Measurements from ENCODE around the gene ABCG2. TPM values are rescaled to one million over a fixed set of nuclear protein-coding genes. Genes with fewer than 3 reads are reported as not detected.

The ABCG2 gene
- total and polyA plus RNA-seq, 2 of the 4 experiments (the other 2 are of a cell fraction): 0.50 to 1.1 TPM

DNA sequence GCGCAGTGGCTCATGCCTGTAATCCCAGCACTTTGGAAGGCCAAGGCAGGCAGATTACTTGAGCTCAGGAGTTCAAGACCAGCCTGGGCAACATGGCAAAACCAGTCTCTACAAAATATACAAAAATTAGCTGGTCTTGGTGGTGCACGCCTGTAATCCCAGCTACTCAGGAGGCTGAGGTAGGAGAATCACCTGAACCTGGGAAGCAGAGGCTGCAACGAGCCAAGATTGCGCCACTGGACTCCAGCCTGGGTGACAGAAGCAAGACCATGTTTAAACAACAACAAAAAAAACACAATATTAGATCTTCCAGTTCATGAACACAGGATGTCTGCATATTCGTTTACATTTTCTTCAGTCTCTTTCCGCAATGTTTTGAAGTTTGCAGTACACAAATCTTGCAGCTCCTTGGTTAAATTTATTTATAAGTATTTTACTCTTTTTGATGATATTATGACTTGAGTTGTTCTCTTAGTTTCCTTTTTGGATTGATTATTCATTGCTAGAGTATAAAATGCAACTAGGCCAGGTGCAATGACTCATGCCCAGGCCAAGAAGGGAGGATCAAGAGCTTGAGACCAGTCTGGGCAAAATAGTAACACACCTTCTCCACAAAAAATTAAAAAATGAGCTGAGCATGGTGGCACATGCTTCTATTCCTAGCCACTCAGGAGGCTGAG lies 30.4 kb upstream of the ABCG2 start:
- no peak overlapping the region for H3K56ac ChIP-seq (ENCODE audit: extremely low read depth, insufficient read depth, low read length)
- in situ Hi-C loops (cut with MboI; ENCODE audit: low sequenced_read_pairs): no loop called here
- BruUV-seq (replicated peaks): no TSS peak
- no peak overlapping the region for H3K4ac ChIP-seq (ENCODE audit: low read depth, low read length)
- no peak overlapping the region for H2AFZ ChIP-seq (replicated peaks; ENCODE audit: low read length, poor library complexity)
- H3K4me1 ChIP-seq (ENCODE audit: control insufficient read depth, insufficient read depth, low read length): no peaks in the 10 kb centered on the region
- H3K36me3 ChIP-seq (ENCODE audit: control insufficient read depth, insufficient read depth, low read length): no peaks in the 10 kb centered on the region
- H3K4me3 ChIP-seq (ENCODE audit: insufficient read depth, low read depth, low read length): no peak overlapping the region
- no peak overlapping the region for H3K23ac ChIP-seq (ENCODE audit: low read depth, low read length)
- no CpG with 5 or more reads among the region's 6 CpGs for WGBS, 2 experiments (ENCODE audit: extremely low coverage in 2 of 2, insufficient read length in 1 of 2)
- TF ChIP-seq, protein P1, sequence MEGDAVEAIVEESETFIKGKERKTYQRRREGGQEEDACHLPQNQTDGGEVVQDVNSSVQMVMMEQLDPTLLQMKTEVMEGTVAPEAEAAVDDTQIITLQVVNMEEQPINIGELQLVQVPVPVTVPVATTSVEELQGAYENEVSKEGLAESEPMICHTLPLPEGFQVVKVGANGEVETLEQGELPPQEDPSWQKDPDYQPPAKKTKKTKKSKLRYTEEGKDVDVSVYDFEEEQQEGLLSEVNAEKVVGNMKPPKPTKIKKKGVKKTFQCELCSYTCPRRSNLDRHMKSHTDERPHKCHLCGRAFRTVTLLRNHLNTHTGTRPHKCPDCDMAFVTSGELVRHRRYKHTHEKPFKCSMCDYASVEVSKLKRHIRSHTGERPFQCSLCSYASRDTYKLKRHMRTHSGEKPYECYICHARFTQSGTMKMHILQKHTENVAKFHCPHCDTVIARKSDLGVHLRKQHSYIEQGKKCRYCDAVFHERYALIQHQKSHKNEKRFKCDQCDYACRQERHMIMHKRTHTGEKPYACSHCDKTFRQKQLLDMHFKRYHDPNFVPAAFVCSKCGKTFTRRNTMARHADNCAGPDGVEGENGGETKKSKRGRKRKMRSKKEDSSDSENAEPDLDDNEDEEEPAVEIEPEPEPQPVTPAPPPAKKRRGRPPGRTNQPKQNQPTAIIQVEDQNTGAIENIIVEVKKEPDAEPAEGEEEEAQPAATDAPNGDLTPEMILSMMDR (conservative IDR thresholded peaks at IDR 0.05; ENCODE audit: low read depth, low read length): no peak
- TF ChIP-seq RCOR1 (IDR thresholded peaks at IDR 0.05; ENCODE audit: insufficient replicate concordance, low read length): no peak
- no peak for TF ChIP-seq SMC3 (IDR thresholded peaks at IDR 0.05; ENCODE audit: low read depth, low read length)
- TF ChIP-seq MAZ (IDR thresholded peaks at IDR 0.05; ENCODE audit: borderline replicate concordance, low read depth, low read length): no peak
- TF ChIP-seq POLR2A (IDR thresholded peaks at IDR 0.05; ENCODE audit: low read depth, low read length): no peak
- no peak for TF ChIP-seq MAFK (IDR thresholded peaks at IDR 0.05; ENCODE audit: low read depth, low read length)
- TF ChIP-seq MXI1 (IDR thresholded peaks at IDR 0.05; ENCODE audit: borderline replicate concordance, low read depth, low read length): no peak
- no peak for TF ChIP-seq CHD1 (IDR thresholded peaks at IDR 0.05; ENCODE audit: low read depth, low read length)
- TF ChIP-seq NFE2L2 (IDR thresholded peaks at IDR 0.05; ENCODE audit: low read depth, low read length): no peak
- TF ChIP-seq, protein P2, sequence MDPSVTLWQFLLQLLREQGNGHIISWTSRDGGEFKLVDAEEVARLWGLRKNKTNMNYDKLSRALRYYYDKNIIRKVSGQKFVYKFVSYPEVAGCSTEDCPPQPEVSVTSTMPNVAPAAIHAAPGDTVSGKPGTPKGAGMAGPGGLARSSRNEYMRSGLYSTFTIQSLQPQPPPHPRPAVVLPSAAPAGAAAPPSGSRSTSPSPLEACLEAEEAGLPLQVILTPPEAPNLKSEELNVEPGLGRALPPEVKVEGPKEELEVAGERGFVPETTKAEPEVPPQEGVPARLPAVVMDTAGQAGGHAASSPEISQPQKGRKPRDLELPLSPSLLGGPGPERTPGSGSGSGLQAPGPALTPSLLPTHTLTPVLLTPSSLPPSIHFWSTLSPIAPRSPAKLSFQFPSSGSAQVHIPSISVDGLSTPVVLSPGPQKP (IDR thresholded peaks at IDR 0.05; ENCODE audit: borderline replicate concordance, low read depth, low read length): no peak
- TF ChIP-seq, protein P3, sequence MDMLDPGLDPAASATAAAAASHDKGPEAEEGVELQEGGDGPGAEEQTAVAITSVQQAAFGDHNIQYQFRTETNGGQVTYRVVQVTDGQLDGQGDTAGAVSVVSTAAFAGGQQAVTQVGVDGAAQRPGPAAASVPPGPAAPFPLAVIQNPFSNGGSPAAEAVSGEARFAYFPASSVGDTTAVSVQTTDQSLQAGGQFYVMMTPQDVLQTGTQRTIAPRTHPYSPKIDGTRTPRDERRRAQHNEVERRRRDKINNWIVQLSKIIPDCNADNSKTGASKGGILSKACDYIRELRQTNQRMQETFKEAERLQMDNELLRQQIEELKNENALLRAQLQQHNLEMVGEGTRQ (IDR thresholded peaks at IDR 0.05; ENCODE audit: low read depth, low read length): no peak
- no peak for TF ChIP-seq RAD21 (IDR thresholded peaks at IDR 0.05; ENCODE audit: low read length)
- no peak for TF ChIP-seq RFX5 (IDR thresholded peaks at IDR 0.05; ENCODE audit: low read depth, low read length)
- H2AK9ac ChIP-seq (replicated peaks; ENCODE audit: low read depth, low read length, poor library complexity): no peak overlapping the region
- H4K20me1 ChIP-seq (ENCODE audit: insufficient read depth, low read length): no peaks in the 10 kb centered on the region
- DNase-seq (no peak), ATAC-seq (ENCODE audit: low read depth) (no peak)
- POLR2A ChIA-PET (ENCODE audit: unreplicated experiment): no interaction called here
- no peak overlapping the region for H4K91ac ChIP-seq (ENCODE audit: insufficient read depth, low read depth, low read length)
- H3K14ac ChIP-seq (replicated peaks; ENCODE audit: low read depth, low read length): no peak overlapping the region
- no peaks in the 10 kb centered on the region for H3K9me1 ChIP-seq (ENCODE audit: insufficient read depth, low read length)
- dilution Hi-C loops (cut with HindIII; ENCODE audit: low sequenced_read_pairs, unreplicated experiment): no loop called here
- H3K18ac ChIP-seq (ENCODE audit: low read depth, low read length): no peak overlapping the region
- no peaks in the 10 kb centered on the region for H3K27me3 ChIP-seq (ENCODE audit: control insufficient read depth, insufficient read depth, low read length)
- H2AK5ac ChIP-seq (ENCODE audit: low read depth, low read length): no peak overlapping the region
- no peak overlapping the region for H2BK20ac ChIP-seq (ENCODE audit: low read depth, low read length)
- no peaks in the 10 kb centered on the region for H3K9me3 ChIP-seq (ENCODE audit: control insufficient read depth, insufficient read depth, low read length)
- H3K27ac ChIP-seq (ENCODE audit: insufficient read depth, low read length): no peak overlapping the region
- no peak overlapping the region for H2BK120ac ChIP-seq (ENCODE audit: low read depth, low read length)
- H3K9ac ChIP-seq (ENCODE audit: low read depth, low read length): no peak overlapping the region
- no peak overlapping the region for H3K4me2 ChIP-seq (ENCODE audit: low read depth, low read length)
- intact Hi-C loops (cut with micrococcal nuclease): loop anchor here (5.0 kb wide), 1 partner anchor 52 kb away; no protein-coding TSS in a partner anchor
- H2BK15ac ChIP-seq (ENCODE audit: low read depth, low read length): no peak overlapping the region
- CTCF ChIA-PET: interaction anchor here (0.6 to 0.9 kb wide), 2 partner anchors 10 to 797 kb away, joined by 3 read pairs; no protein-coding TSS in a partner anchor
- H3K79me1 ChIP-seq (ENCODE audit: low read depth in 1 of 2, low read length in 2 of 2): no peaks in the 10 kb centered on the region
- H4K8ac ChIP-seq (ENCODE audit: low read depth in 2 of 2, low read length in 2 of 2): no peak overlapping the region
- H2BK5ac ChIP-seq (ENCODE audit: low read depth, low read length, poor library complexity, severe bottlenecking): no peak overlapping the region
- no peak overlapping the region for H4K5ac ChIP-seq (ENCODE audit: low read depth, low read length)

Data from IMR-90 (cell line).